Osteoblast (primary cell): ENCODE measurements around the gene ZNF425. TPM values are rescaled to one million over a fixed set of nuclear protein-coding genes. Genes with fewer than 3 reads are reported as not detected.

ENCODE experiments used
- DNase-seq: peaks from one replicate; pipeline ENCODE4 v3.0.0; 2011; ENCODE audit warnings: low spot score, mixed read lengths; ENCODE audit not compliant: insufficient read length; ENCODE audit errors: missing footprints
- H2AFZ ChIP-seq: 2 replicates; pipeline ENCODE4 v1.6.0; 2011; ENCODE audit warnings: mild to moderate bottlenecking, low read length
- H3K27ac ChIP-seq: 2 replicates; pipeline ENCODE4 v1.5.1; 2011; ENCODE audit warnings: mild to moderate bottlenecking, low read depth, low read length, moderate library complexity
- H3K27me3 ChIP-seq: 2 replicates; pipeline ENCODE4 v1.6.0; 2012; ENCODE audit warnings: mild to moderate bottlenecking, control low read depth, inconsistent platforms, low read length, moderate library complexity; ENCODE audit not compliant: insufficient read depth
- H3K36me3 ChIP-seq: 2 replicates; pipeline ENCODE4 v1.5.1; 2011; ENCODE audit warnings: mild to moderate bottlenecking, low read length, control low read depth, moderate library complexity; ENCODE audit not compliant: insufficient read depth
- H3K4me1 ChIP-seq: 2 replicates; pipeline ENCODE4 v1.5.1; 2011; ENCODE audit warnings: mild to moderate bottlenecking, low read length, control low read depth, moderate library complexity; ENCODE audit not compliant: insufficient read depth
- H3K4me2 ChIP-seq: 2 replicates; pipeline ENCODE4 v1.6.0; 2011; ENCODE audit warnings: mild to moderate bottlenecking, low read length; ENCODE audit not compliant: insufficient read depth
- H3K4me3 ChIP-seq: fragments of 200-600 bp; sonication (generic); 3 replicates; pipeline ENCODE4 v1.5.1; 2012; ENCODE audit warnings: mild to moderate bottlenecking, low read length, inconsistent platforms; ENCODE audit not compliant: insufficient read depth
- H3K79me2 ChIP-seq: 2 replicates; pipeline ENCODE4 v1.6.0; 2012; ENCODE audit warnings: mild to moderate bottlenecking, low read length, control low read depth, inconsistent platforms; ENCODE audit not compliant: insufficient read depth
- H3K9me3 ChIP-seq: 2 replicates; pipeline ENCODE4 v1.5.1; 2011; ENCODE audit warnings: low read depth, low read length, control low read depth
- H4K20me1 ChIP-seq: 2 replicates; pipeline ENCODE4 v1.6.0; 2012; ENCODE audit warnings: mild to moderate bottlenecking, low read length, control low read depth; ENCODE audit not compliant: insufficient read depth
- total RNA-seq: library from RNA; depleted of rRNA; stranded (reverse); fragments of >200 nt; gene quantifications from 2 replicates; pipeline ENCODE4 v1.2.3, GENCODE V29; 2012
- TF ChIP-seq, protein P1 (sequence below): IDR thresholded peaks from 2 replicates; pipeline ENCODE4 v1.5.1; 2011; ENCODE audit warnings: mild to moderate bottlenecking, low read depth, low read length, moderate library complexity; ENCODE audit errors: extremely low read depth

ZNF425 gene, protein sequence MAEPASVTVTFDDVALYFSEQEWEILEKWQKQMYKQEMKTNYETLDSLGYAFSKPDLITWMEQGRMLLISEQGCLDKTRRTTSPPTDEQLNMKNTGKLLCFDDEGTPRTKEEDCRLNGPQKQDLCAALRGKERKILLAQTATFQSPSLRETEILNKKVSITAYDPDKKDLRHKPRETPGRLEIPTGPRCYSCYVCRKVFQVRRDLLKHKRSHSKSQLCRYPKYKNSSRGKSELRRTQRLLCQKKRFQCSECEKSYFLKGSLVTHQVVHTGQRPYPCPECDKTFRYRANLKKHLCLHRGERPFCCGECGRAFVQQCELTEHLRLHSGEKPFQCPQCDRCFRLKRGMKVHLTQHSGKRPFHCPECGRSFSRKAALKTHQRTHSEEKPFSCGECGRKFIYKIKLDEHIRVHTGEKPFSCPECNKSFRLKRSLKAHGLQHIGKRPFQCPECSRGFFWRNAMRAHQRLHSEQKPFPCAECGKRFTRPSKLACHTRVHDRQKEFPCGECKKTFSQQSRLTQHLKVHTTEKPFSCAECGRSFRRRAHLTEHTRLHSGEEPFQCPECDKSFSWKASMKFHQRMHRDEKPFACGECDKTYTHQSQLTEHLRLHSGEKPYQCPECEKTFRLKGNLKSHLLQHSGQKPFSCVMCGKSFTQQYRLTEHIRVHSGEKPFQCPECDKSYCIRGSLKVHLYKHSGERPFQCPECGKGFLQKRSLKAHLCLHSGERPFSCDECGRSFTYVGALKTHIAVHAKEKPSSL
- 4.3 and 4.7 TPM in 2 replicates for total RNA-seq

- Histone ChIP-seq H3K79me2 (peaks cover 33% of the 10 kb centered on the region), H3K27me3 (no peaks in the 10 kb centered on the region), H3K4me3 (peak within 1 kb of the TSS; percentile 99), H2AFZ (peak within 1 kb of the TSS; percentile 99), H3K4me1 (peaks cover 11% of the 10 kb centered on the region), H3K36me3 (peaks cover 14% of the 10 kb centered on the region), H3K4me2 (peak within 1 kb of the TSS; percentile 100), H3K27ac (peak within 1 kb of the TSS; percentile 89), H3K9me3 (no peaks in the 10 kb centered on the region), H4K20me1 (no peaks in the 10 kb centered on the region)
- peak; percentile 98 for DNase-seq
- TF ChIP-seq, protein P1, sequence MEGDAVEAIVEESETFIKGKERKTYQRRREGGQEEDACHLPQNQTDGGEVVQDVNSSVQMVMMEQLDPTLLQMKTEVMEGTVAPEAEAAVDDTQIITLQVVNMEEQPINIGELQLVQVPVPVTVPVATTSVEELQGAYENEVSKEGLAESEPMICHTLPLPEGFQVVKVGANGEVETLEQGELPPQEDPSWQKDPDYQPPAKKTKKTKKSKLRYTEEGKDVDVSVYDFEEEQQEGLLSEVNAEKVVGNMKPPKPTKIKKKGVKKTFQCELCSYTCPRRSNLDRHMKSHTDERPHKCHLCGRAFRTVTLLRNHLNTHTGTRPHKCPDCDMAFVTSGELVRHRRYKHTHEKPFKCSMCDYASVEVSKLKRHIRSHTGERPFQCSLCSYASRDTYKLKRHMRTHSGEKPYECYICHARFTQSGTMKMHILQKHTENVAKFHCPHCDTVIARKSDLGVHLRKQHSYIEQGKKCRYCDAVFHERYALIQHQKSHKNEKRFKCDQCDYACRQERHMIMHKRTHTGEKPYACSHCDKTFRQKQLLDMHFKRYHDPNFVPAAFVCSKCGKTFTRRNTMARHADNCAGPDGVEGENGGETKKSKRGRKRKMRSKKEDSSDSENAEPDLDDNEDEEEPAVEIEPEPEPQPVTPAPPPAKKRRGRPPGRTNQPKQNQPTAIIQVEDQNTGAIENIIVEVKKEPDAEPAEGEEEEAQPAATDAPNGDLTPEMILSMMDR = peak; percentile 82
Measured at GRCh38 chr7:149125863-149126661, at the start of gene ZNF425. TSS of gene ZNF425 (minus strand) at chr7:149126324. CDS start at chr7:149126213, 111 bp downstream.

GRCh38 chr7:149175150-149175549 lies 49.0 kb upstream of the ZNF425 start:
- H3K79me2 ChIP-seq = peaks cover 3% of the 10 kb centered on the region
- no peak overlapping the region for H3K27ac ChIP-seq
- H3K4me3 ChIP-seq = no peak overlapping the region
- no peaks in the 10 kb centered on the region for H3K9me3 ChIP-seq
- no peaks in the 10 kb centered on the region for H3K4me1 ChIP-seq
- no peak overlapping the region for H2AFZ ChIP-seq
- H4K20me1 ChIP-seq = no peaks in the 10 kb centered on the region
- H3K27me3 ChIP-seq = no peaks in the 10 kb centered on the region
- peaks cover 68% of the 10 kb centered on the region for H3K36me3 ChIP-seq
- peak; percentile 79 for DNase-seq
- no peak overlapping the region for H3K4me2 ChIP-seq
- TF ChIP-seq, protein P1 = no peak

GRCh38 chr7:149172534-149172920 lies 46.4 kb upstream of the ZNF425 start:
- H3K4me2 ChIP-seq = no peak overlapping the region
- H3K27ac ChIP-seq = no peak overlapping the region
- no peaks in the 10 kb centered on the region for H3K4me1 ChIP-seq
- no peak overlapping the region for H3K4me3 ChIP-seq
- TF ChIP-seq, protein P1 = no peak
- peaks cover 70% of the 10 kb centered on the region for H3K36me3 ChIP-seq
- DNase-seq = no peak
- no peaks in the 10 kb centered on the region for H4K20me1 ChIP-seq
- peaks cover 3% of the 10 kb centered on the region for H3K79me2 ChIP-seq
- H3K9me3 ChIP-seq = no peaks in the 10 kb centered on the region
- no peaks in the 10 kb centered on the region for H3K27me3 ChIP-seq
- H2AFZ ChIP-seq = no peak overlapping the region
